ENCODE measurements around the gene KLF9.

KLF9 gene

GRCh38 chr9:70421272-70422180 is 7.1 kb upstream of the KLF9 start:
- no peak for DNase-seq (ENCODE audit: low read depth)

GRCh38 chr9:70420441-70421271 is 6.2 kb upstream of the KLF9 start:
- DNase-seq (ENCODE audit: low read depth) = no peak

DNA sequence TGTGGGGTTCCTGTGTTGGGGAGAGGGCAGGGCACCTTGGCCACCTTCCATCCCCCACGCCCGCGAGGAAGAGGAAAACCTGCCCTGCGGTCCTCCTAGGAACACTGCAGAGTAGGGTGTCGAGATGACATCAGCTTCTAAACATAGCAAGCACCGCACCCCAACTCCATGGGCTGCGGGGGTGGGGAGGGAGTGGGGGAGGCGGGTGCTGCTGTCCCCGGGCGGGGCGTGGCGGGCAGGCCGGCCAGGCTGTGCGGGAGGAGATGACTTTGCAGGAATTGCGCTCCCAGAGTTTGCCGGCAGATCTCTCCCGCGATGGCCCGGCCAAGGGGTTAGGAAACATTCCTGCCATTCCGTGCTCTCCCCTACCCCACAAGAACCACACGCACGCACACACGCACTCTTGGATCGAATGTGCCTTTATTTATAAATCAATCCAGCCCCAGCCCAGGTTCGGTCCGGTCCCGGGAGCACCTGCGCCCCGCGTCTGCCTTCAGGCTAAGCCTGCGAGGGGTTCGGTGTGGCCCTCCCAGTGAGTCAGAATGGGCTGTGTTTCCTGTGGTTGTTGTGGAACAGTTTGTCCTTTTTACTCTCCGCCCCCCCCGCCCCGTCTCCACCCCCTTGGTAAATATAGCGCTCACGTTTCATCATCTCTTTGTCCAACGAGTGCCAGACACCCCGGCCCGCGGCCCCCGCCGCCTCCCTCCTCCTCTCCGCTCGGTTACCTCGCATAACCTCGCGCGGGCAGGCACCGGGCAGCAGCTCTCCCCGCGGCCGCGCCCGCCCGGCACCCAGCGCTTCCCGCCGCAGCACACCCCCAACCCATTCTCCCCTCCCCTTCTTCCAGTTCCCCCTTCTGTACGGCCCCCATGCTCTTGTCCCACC is 5.3 kb upstream of the KLF9 start:
- DNase-seq (ENCODE audit: low read depth) = no peak

DNA sequence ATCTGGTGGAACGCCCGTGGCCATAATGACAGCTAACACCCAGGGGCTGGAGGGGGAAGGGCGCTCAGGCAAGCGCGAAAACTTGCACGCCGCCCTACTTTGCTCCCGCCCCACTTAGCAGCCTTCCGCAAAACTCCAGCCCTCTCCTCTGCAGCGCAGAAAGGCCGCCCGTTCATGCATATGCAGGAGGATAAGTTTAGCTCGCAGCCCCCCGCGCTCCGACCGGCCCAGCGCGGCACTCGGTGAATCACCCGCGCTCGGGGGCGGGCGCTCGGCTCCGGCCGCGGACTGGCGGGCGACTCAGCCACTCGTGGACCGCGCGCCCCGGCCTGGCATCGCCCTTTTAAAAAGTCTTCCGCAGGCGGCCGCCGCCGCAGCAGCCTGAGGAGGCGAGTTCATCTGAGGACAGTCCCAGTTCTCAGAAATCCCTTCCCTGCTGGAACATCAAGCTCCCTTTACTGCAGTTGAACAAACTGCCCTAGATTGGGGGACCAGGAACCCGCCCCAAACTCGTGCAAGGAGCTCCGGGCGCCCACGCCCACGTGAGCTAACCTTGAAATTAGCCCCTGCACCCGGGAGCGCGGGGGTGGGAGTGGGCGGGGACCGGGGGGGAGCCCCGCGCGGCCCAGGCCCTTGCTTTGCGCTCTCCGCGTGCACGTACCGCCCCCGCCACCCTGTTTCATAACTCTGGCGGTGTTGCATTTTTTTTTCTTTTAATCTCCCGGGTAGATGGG is 4.5 kb upstream of the KLF9 start:
- DNase-seq (ENCODE audit: low read depth) = no peak

DNA sequence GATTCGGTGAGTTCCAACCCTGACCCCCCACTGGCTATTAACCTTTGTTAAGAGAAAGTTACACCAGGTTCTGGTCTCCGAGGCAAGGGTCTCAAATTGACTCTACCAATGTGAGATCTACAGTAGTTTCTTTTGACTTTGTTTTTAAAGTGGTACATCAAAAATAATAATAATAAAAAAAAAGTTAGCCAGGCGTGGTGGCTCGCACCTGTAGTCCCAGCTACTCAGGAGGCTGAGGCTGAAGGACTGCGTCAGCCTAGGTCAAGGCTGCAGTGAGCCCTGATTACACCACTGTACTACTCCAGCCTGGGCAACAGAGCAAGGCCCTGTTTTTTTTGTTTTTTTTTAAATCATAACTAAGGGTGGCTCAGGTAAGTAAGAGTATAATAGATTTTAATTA is 1.0 kb upstream of the KLF9 start:
- no peak for DNase-seq (ENCODE audit: low read depth)

DNA sequence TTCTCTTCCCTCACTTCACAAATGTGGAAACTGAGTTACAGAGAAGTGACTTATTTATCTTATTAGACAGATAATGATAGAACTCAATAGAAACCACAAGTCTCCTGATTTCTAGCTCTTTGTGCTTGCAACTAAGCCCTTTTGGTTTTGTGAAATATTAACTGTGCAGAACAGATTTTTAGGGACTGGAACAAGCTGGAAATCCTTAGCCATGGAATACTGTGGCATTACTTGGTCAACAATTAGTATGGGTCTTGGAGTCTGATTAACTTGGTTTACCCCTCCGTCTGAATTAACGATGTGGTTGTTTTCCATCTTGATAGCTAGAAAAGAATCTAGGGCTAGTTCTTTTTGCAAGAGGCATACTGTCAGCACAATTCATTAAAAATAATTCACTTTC is 584 bp upstream of the KLF9 start:
- no peak for DNase-seq (ENCODE audit: low read depth)

GRCh38 chr9:70413464-70413798 is 1.0 kb downstream of the KLF9 start:
- no peak for DNase-seq (ENCODE audit: low read depth)

- no peak for DNase-seq (ENCODE audit: low read depth)
Measured at GRCh38 chr9:70412832-70413463, 1.5 kb downstream of the KLF9 start.

GRCh38 chr9:70411930-70412831 is 2.3 kb downstream of the KLF9 start:
- DNase-seq (ENCODE audit: low read depth) = no peak

- no peak for DNase-seq (ENCODE audit: low read depth)
Measured at GRCh38 chr9:70411121-70411929, 3.1 kb downstream of the KLF9 start.

DNA sequence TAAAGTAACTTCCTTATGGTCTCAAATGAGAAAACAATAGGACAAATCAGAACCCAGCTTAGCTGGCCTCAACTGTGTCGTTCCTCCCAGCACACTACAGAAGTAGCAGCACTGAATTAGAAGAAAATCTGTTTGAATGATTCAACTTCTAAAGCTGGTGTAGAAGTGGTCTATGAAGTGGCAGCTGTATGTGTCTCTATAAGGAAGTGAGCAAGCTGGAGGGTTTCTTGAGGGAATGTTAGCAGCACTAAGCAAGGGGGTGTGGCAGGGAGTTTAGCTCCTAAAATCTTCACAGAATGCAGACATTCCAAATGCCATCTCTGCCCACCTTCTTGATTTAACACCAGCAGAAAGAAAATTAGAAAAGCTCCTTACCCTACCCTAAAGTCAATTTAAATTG is 4.1 kb downstream of the KLF9 start:
- DNase-seq (ENCODE audit: low read depth) = no peak

DNA sequence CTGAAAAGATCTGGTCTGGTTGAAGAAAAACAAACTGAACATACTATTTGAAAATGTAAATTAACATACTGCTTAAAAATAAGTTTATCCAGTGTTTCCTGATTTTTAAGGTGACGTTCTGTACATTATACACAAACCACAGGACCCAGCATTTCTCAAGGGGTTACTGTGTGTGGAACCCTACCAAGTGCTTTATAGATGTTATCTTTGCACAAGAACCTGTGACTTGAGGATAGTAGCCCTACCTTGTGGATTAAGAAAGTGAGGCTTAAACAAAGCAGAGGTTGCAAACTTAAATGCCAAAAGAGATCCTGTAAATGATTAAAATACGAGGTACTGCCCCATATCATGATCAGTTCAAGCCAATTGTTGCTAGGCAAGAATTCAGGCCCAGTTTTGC is 4.7 kb downstream of the KLF9 start:
- DNase-seq (ENCODE audit: low read depth) = no peak

DNA sequence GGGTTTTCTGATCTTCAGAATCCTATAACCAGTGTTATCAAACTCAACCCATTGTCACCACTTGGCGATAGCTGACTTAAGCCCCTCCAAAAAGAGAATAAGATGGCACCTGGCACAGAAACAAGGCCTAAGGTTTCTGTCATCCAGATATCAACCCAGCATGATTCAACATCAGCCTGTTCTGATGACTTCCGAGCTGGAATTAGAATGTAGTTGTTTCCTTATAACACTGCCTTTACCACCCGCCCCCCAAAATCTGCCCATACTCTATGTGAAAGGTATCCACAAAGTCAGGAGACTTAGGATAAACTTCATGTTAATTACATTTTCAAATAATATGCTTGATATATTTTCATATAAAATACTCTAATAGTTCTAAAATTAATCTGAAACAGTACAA is 5.2 kb downstream of the KLF9 start:
- no peak for DNase-seq (ENCODE audit: low read depth)

DNA sequence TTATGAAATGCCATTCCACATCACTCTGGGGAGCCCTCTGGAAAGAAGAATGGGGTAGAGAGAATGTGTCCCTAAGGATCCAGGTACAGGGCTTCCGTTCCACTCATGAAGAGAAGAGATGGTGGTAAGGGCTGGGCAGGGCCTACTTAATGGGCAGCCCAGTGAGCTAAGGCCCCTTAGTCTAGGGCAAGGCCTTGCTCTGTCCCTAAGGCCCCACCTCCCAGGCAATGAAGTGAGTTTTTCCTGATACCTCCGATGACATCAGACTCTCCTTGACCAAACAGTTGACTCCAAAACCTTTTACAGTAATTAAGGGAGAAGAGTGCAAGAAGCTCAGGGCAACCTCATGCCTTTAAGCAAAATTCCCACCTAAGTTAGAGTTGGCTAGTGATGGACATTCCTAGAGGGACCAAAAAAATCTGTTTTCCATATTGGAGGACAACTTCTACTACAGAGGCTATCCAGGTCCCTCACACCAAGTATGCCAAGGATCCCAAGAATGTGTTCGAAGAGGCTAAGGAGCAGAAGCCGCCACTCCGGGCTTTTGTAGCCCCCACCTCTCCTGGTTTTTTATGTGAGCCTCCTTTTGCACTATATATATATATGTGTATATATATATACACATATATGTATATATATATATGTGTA is 5.9 kb downstream of the KLF9 start:
- no peak for DNase-seq (ENCODE audit: low read depth)

DNA sequence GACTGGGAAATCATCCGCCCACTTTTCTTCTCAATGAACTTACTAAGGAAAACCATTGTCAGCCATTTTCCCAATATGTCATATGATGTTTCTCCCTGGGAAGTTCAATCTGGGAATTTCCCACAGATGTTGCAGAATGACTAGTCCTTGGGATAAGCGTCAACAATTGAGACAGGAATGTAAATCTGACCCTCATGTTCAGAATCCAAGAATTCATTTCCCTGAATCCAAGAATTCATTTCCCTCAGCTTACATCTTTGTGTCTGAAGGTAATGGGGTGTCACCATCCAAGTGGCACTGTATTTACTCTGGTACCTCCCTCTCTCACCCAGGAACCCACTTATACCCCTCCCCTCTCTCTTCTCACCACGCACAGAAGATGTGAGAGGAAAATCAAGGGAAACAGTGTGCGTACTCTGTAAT is 7.4 kb downstream of the KLF9 start:
- no peak for DNase-seq (ENCODE audit: low read depth)

- no peak for DNase-seq (ENCODE audit: low read depth)
Measured at GRCh38 chr9:70406434-70406862, 8.0 kb downstream of the KLF9 start.

GRCh38 chr9:70405808-70406433 is 8.5 kb downstream of the KLF9 start:
- DNase-seq (ENCODE audit: low read depth) = no peak

GRCh38 chr9:70404261-70404660 is 10.2 kb downstream of the KLF9 start:
- no peak for DNase-seq (ENCODE audit: low read depth)

Data from HS-27A (cell line).